ENCODE results near the gene EFEMP2.

DNA sequence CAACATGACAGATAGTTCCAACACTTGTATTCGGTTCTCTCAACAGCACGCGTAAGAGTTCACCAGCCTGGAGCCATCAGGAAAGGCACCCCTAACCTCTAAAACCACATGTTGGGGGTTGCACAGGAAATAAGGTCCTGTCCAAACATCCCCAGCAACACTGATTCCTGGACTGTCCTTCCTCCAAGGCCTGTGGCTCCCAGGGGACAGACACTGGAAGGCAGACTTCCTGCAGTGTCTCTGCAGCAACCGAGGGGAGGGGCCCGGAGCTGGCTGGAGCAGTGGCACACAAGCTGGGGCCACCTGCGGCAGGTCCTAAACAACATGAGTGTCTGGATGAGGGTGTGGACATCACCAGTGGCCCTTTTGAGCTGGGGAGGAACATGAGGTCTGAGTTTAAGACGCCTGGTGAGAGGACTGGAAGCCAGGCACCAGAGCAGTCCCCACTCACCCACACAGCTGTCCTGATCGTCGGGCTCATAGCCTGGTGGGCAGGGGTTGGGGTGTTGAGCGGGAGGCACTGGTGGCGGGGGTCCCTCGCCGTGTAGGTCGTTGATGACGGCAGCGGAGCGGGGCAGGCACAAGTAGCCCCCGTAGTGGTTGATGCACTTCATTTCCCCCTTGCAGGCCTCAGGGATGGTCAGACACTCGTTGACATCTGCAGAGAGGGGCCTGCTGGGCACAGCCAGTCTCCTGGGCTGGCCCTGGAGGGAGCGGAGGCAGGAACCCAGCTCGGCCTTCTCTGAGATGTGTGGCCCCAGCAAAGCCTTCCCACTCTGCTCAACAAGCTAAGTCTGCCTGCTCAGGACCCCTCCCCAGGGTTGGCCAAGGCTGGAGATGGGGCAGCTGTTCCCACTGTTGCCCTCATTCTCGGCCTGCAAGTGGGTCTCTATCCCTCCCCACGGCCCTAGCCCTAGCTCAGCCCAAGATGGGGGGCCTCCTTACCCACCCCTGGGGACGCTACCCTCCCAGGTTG is 1.6 kb downstream of the EFEMP2 start:
- TF ChIP-seq, protein P1, sequence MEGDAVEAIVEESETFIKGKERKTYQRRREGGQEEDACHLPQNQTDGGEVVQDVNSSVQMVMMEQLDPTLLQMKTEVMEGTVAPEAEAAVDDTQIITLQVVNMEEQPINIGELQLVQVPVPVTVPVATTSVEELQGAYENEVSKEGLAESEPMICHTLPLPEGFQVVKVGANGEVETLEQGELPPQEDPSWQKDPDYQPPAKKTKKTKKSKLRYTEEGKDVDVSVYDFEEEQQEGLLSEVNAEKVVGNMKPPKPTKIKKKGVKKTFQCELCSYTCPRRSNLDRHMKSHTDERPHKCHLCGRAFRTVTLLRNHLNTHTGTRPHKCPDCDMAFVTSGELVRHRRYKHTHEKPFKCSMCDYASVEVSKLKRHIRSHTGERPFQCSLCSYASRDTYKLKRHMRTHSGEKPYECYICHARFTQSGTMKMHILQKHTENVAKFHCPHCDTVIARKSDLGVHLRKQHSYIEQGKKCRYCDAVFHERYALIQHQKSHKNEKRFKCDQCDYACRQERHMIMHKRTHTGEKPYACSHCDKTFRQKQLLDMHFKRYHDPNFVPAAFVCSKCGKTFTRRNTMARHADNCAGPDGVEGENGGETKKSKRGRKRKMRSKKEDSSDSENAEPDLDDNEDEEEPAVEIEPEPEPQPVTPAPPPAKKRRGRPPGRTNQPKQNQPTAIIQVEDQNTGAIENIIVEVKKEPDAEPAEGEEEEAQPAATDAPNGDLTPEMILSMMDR (IDR thresholded peaks at IDR 0.05) = no peak
- no peak for TF ChIP-seq POLR2A (IDR thresholded peaks at IDR 0.05)
